LoVo (cell line): Measurements from ENCODE around the gene CNDP2.
"Not testable (repeated sequence)": the region's sequence is repeated elsewhere in the genome, so short reads cannot be mapped to it uniquely, and the experiment has no call there.

Experiments used
- DNase-seq: peaks from one replicate; pipeline ENCODE4 v3.0.0-alpha.2; 2016; ENCODE audit warnings: low spot score

The CNDP2 gene

GRCh38 chr18:74534981-74535649, 39.0 kb downstream of the CNDP2 start:
- no peak for DNase-seq

- no peak for DNase-seq
Observed at GRCh38 chr18:74539289-74539688, 43.1 kb downstream of the CNDP2 start.

- no peak for DNase-seq
Observed at GRCh38 chr18:74540652-74541421, 44.7 kb downstream of the CNDP2 start.

GRCh38 chr18:74541703-74542555, 45.8 kb downstream of the CNDP2 start:
- peak; percentile 58 for DNase-seq

GRCh38 chr18:74544898-74545297, 48.7 kb downstream of the CNDP2 start:
- no peak for DNase-seq

- DNase-seq: no peak
Observed at GRCh38 chr18:74546007-74546406, 49.8 kb downstream of the CNDP2 start.

GRCh38 chr18:74546751-74547530, 50.8 kb downstream of the CNDP2 start:
- DNase-seq: peak; percentile 9

- no peak for DNase-seq
Observed at GRCh38 chr18:74547860-74548259, 51.7 kb downstream of the CNDP2 start.

- DNase-seq: no peak
Observed at GRCh38 chr18:74549591-74550104, 53.5 kb downstream of the CNDP2 start.

- DNase-seq: no peak
Observed at GRCh38 chr18:74550886-74551285, 54.7 kb downstream of the CNDP2 start.

- no peak for DNase-seq
Observed at GRCh38 chr18:74551452-74551851, 55.3 kb downstream of the CNDP2 start.

- DNase-seq: peak; percentile 86
Observed at GRCh38 chr18:74551936-74552555, 55.9 kb downstream of the CNDP2 start.

GRCh38 chr18:74556126-74556525, 60.0 kb downstream of the CNDP2 start:
- DNase-seq: no peak

GRCh38 chr18:74558096-74558495, 61.9 kb downstream of the CNDP2 start:
- no peak for DNase-seq

GRCh38 chr18:74562131-74562730, 66.1 kb downstream of the CNDP2 start:
- no peak for DNase-seq

- DNase-seq: no peak
Observed at GRCh38 chr18:74562775-74563174, 66.6 kb downstream of the CNDP2 start.

GRCh38 chr18:74563999-74564398, 67.8 kb downstream of the CNDP2 start:
- DNase-seq: no peak

- not testable (repeated sequence) for DNase-seq
Observed at GRCh38 chr18:74565164-74565563, 69.0 kb downstream of the CNDP2 start.

GRCh38 chr18:74565993-74566392, 69.8 kb downstream of the CNDP2 start:
- DNase-seq: not testable (repeated sequence)

GRCh38 chr18:74567822-74568221, 71.7 kb downstream of the CNDP2 start:
- no peak for DNase-seq

- DNase-seq: no peak
Observed at GRCh38 chr18:74569401-74569800, 73.2 kb downstream of the CNDP2 start.
